Measurements from ENCODE around the gene PRR29.

- TF ChIP-seq CTCF (IDR thresholded peaks at IDR 0.05) = no peak
- TF ChIP-seq POLR2A (IDR thresholded peaks at IDR 0.05) = no peak
Measured at GRCh38 chr17:64039106-64039400, 40.9 kb downstream of the PRR29 start.
